Hepatocyte (in vitro differentiated cells): ENCODE results near the gene GFRA3.

Source experiments
- EZH2 ChIP-seq: fragments of 200-600 bp; sonication (generic); IDR thresholded peaks from 2 replicates; pipeline ENCODE4 v1.6.1; 2016; ENCODE audit warnings: antibody characterized with exemption, mild to moderate bottlenecking, borderline replicate concordance
- EZH2phosphoT487 ChIP-seq: fragments of 200-600 bp; sonication (generic); IDR thresholded peaks from one replicate; pipeline ENCODE4 v1.6.1; 2018; ENCODE audit warnings: antibody characterized with exemption, mild to moderate bottlenecking, low read depth, moderate library complexity; ENCODE audit not compliant: unreplicated experiment, severe bottlenecking
- TF ChIP-seq, protein P1 (sequence below): fragments of 200-600 bp; sonication (generic); IDR thresholded peaks from 2 replicates; pipeline ENCODE4 v1.5.1; 2016; ENCODE audit warnings: antibody characterized with exemption, mild to moderate bottlenecking; ENCODE audit not compliant: poor library complexity

GRCh38 chr5:138230981-138231589 is 43.3 kb downstream of the GFRA3 start:
- TF ChIP-seq EZH2, result no peak
- TF ChIP-seq, protein P1, sequence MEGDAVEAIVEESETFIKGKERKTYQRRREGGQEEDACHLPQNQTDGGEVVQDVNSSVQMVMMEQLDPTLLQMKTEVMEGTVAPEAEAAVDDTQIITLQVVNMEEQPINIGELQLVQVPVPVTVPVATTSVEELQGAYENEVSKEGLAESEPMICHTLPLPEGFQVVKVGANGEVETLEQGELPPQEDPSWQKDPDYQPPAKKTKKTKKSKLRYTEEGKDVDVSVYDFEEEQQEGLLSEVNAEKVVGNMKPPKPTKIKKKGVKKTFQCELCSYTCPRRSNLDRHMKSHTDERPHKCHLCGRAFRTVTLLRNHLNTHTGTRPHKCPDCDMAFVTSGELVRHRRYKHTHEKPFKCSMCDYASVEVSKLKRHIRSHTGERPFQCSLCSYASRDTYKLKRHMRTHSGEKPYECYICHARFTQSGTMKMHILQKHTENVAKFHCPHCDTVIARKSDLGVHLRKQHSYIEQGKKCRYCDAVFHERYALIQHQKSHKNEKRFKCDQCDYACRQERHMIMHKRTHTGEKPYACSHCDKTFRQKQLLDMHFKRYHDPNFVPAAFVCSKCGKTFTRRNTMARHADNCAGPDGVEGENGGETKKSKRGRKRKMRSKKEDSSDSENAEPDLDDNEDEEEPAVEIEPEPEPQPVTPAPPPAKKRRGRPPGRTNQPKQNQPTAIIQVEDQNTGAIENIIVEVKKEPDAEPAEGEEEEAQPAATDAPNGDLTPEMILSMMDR, result no peak
- TF ChIP-seq EZH2phosphoT487, result no peak
